ENCODE data around the gene COL4A1.

Gene COL4A1

DNA sequence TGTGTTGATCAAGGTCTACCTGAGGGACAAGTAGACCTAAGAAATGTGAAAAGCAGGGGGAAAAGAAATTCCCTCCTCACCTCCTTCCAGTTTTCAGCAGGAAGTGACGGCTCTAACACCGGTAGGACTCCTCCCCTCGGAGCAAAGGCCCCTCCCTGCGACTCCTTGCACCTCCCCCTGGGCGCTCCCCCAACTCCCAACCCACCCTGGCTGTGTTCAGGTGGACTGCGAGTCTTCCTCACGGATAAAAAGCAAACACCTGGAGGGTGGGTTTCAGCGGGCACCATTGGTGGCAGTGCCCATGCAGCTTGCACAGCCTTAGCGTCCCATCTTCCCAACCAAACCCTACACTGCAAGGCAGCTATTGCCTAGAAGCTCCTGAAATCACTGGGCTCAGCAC, 124.5 kb downstream of the COL4A1 start:
- H3K4me3 ChIP-seq (ENCODE audit: low read length): no peak overlapping the region
- no peak for DNase-seq (ENCODE audit: low read depth)
- TF ChIP-seq, protein P1, sequence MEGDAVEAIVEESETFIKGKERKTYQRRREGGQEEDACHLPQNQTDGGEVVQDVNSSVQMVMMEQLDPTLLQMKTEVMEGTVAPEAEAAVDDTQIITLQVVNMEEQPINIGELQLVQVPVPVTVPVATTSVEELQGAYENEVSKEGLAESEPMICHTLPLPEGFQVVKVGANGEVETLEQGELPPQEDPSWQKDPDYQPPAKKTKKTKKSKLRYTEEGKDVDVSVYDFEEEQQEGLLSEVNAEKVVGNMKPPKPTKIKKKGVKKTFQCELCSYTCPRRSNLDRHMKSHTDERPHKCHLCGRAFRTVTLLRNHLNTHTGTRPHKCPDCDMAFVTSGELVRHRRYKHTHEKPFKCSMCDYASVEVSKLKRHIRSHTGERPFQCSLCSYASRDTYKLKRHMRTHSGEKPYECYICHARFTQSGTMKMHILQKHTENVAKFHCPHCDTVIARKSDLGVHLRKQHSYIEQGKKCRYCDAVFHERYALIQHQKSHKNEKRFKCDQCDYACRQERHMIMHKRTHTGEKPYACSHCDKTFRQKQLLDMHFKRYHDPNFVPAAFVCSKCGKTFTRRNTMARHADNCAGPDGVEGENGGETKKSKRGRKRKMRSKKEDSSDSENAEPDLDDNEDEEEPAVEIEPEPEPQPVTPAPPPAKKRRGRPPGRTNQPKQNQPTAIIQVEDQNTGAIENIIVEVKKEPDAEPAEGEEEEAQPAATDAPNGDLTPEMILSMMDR (IDR thresholded peaks at IDR 0.05; ENCODE audit: insufficient read depth, low read depth, low read length, missing control alignments): no peak

- TF ChIP-seq, protein P1 (IDR thresholded peaks at IDR 0.05; ENCODE audit: insufficient read depth, low read depth, low read length, missing control alignments): no peak
- no peak overlapping the region for H3K4me3 ChIP-seq (ENCODE audit: low read length)
- no peak for DNase-seq (ENCODE audit: low read depth)
Measured at GRCh38 chr13:110182003-110182402, 125.0 kb downstream of the COL4A1 start.

- no peak overlapping the region for H3K4me3 ChIP-seq (ENCODE audit: low read length)
- TF ChIP-seq, protein P1 (IDR thresholded peaks at IDR 0.05; ENCODE audit: insufficient read depth, low read depth, low read length, missing control alignments): no peak
- no peak for DNase-seq (ENCODE audit: low read depth)
Measured at GRCh38 chr13:110179857-110180147, 127.2 kb downstream of the COL4A1 start.

DNA sequence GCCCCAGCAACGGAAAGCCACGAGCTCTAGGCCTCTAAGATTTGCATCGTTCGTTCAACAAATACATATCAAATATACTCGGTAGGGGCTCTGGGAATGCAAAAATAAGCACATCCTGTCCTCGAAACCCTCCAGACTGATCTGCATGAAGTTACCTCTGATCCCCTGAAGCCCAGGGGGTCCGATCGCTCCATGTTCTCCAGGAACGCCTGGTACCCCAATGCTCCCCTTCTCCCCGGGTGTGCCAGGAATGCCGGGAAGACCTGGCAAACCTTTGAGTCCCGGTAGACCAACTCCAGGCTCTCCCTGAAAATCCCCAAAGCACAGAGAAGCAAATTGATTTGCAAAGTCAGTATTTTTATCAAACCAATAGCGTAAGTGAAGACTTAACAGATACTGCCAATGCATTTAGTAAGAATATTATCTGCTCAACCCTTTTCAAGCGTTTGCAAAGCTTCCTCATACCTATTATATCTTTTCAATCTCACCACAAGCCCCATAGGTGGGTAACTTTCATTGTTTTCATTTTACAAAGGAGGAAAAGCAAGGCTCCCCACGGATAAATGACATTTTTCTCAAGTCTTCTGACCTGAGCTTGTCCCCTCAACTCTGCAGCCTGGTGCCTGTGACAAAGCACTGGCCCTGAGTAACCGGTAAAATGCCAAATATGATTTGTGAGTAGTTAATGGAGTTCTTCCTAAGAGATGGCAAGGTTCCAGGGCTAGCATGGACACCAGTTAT, 127.7 kb downstream of the COL4A1 start:
- TF ChIP-seq, protein P1 (IDR thresholded peaks at IDR 0.05; ENCODE audit: insufficient read depth, low read depth, low read length, missing control alignments): no peak
- DNase-seq (ENCODE audit: low read depth): no peak

DNA sequence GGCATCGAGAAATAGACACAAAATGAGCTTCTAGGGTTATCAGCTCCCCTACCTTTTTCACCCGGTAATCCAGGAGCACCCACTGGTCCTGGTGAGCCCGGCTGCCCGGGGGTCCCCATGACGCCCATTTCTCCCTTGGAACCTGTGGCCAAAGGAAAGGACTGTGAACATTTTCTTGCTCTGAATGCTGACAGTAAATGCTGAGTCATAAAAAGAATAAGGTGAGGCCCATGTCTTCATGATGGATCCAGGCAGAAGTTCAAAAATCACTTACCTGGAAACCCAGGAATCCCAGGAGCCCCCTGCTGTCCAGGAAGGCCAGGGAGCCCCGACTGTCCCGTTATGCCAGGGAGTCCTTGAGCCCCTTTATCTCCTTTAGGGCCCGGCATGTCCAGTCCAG, 129.2 kb downstream of the COL4A1 start:
- TF ChIP-seq, protein P1 (IDR thresholded peaks at IDR 0.05; ENCODE audit: insufficient read depth, low read depth, low read length, missing control alignments): no peak
- H3K4me3 ChIP-seq (ENCODE audit: low read length): no peak overlapping the region
- no peak for DNase-seq (ENCODE audit: low read depth)

More for the DNA sequence above, 127.7 kb downstream of the COL4A1 start:
- H3K4me3 ChIP-seq (ENCODE audit: low read length): no peak overlapping the region

DNA sequence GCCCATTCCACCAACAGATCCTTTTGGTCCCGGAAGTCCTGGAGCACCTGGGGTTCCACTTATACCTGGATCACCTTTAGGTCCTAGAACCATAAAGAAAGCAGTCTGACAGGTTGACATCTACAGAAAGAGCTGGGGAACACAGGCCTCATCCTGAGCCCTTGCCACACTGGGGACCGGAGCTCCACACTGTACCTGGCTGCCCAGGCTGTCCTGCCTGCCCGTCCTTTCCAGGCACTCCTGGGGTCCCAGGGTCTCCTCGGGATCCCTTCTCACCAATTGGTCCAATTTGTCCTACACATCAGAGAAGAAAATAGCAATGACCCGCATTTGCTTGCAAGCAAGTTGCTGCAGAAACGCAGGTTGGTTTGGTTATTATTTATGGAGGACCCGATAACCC, 130.5 kb downstream of the COL4A1 start:
- TF ChIP-seq, protein P1 (IDR thresholded peaks at IDR 0.05; ENCODE audit: insufficient read depth, low read depth, low read length, missing control alignments): no peak
- no peak overlapping the region for H3K4me3 ChIP-seq (ENCODE audit: low read length)
- DNase-seq (ENCODE audit: low read depth): no peak

GRCh38 chr13:110173247-110173818, 133.6 kb downstream of the COL4A1 start:
- DNase-seq (ENCODE audit: low read depth): peak; percentile 19
- TF ChIP-seq, protein P1 (IDR thresholded peaks at IDR 0.05; ENCODE audit: insufficient read depth, low read depth, low read length, missing control alignments): no peak
- H3K4me3 ChIP-seq (ENCODE audit: low read length): no peak overlapping the region

Measured in epithelial cell of esophagus (primary cell).